ENCODE results near the gene SCG5.

Gene SCG5

DNA sequence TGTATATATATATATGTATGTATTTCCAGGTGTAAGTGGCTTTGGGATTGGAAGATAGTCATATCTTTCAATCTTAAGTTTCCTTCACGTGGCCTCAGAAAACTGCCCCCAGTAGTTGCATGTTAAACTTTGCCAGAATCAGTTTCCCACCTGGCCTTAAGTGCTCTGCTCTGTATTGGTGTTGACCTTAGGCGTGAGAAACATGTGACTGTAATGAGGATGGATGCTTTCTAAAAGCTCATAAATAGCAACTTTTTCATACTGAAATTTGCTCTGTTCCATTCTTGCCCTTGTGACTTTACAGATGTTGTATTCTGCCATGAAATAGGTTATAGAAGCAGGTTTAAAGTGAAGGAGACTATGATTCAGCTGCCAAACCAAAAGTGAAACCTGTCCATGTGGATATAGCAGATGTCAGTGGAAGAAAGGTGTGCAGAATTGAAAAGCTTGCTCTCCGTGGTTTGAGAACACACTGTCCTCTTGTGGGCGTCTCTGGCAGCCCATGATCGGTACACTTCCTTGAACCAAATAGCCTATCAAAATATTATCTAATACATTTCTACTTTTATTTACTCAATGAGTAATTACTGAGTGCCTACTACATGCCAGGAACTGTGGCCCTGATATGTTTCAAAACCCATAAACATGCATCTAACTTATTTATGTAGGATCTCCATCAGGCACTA is 15.8 kb downstream of the SCG5 start:
- H3K4me3 ChIP-seq (ENCODE audit: low read depth in 1 of 2, low read length in 1 of 2), result no peak overlapping the region
- peaks cover 36% of the 10 kb centered on the region for H3K36me3 ChIP-seq
- H3K27me3 ChIP-seq, result no peaks in the 10 kb centered on the region
- no peaks in the 10 kb centered on the region for H3K4me1 ChIP-seq (ENCODE audit: control insufficient read depth in 1 of 2, insufficient read depth in 1 of 2, low read depth in 1 of 2, low read length in 1 of 2)
- H3K9me3 ChIP-seq, result no peaks in the 10 kb centered on the region
- TF ChIP-seq, protein P1, sequence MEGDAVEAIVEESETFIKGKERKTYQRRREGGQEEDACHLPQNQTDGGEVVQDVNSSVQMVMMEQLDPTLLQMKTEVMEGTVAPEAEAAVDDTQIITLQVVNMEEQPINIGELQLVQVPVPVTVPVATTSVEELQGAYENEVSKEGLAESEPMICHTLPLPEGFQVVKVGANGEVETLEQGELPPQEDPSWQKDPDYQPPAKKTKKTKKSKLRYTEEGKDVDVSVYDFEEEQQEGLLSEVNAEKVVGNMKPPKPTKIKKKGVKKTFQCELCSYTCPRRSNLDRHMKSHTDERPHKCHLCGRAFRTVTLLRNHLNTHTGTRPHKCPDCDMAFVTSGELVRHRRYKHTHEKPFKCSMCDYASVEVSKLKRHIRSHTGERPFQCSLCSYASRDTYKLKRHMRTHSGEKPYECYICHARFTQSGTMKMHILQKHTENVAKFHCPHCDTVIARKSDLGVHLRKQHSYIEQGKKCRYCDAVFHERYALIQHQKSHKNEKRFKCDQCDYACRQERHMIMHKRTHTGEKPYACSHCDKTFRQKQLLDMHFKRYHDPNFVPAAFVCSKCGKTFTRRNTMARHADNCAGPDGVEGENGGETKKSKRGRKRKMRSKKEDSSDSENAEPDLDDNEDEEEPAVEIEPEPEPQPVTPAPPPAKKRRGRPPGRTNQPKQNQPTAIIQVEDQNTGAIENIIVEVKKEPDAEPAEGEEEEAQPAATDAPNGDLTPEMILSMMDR (IDR thresholded peaks at IDR 0.05), result no peak
- no peak overlapping the region for H3K27ac ChIP-seq

DNA sequence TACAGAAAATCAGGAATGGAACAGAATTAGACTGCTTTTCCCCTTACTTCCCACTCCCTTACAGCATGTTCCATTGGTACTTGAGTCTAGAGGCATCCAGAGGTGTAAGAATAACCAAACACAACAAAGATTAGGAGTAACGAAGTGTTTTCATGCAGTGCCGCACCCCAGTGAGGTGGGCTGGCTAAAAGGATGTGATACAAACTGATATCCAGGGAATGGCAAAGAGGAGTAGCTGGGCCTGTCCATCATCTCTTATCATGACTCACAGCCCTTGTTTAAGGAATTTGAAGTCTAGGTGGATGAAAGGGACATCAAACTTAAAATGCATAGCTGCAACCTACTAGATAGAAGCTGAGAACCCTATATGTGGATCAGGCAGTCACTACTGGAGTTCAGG is 16.4 kb downstream of the SCG5 start:
- H3K27me3 ChIP-seq, result no peaks in the 10 kb centered on the region
- H3K4me1 ChIP-seq (ENCODE audit: control insufficient read depth in 1 of 2, insufficient read depth in 1 of 2, low read depth in 1 of 2, low read length in 1 of 2), result no peaks in the 10 kb centered on the region
- TF ChIP-seq, protein P1 (IDR thresholded peaks at IDR 0.05), result no peak
- H3K4me3 ChIP-seq (ENCODE audit: low read depth in 1 of 2, low read length in 1 of 2), result no peak overlapping the region
- H3K36me3 ChIP-seq, result peaks cover 36% of the 10 kb centered on the region
- no peaks in the 10 kb centered on the region for H3K9me3 ChIP-seq
- H3K27ac ChIP-seq, result no peak overlapping the region

DNA sequence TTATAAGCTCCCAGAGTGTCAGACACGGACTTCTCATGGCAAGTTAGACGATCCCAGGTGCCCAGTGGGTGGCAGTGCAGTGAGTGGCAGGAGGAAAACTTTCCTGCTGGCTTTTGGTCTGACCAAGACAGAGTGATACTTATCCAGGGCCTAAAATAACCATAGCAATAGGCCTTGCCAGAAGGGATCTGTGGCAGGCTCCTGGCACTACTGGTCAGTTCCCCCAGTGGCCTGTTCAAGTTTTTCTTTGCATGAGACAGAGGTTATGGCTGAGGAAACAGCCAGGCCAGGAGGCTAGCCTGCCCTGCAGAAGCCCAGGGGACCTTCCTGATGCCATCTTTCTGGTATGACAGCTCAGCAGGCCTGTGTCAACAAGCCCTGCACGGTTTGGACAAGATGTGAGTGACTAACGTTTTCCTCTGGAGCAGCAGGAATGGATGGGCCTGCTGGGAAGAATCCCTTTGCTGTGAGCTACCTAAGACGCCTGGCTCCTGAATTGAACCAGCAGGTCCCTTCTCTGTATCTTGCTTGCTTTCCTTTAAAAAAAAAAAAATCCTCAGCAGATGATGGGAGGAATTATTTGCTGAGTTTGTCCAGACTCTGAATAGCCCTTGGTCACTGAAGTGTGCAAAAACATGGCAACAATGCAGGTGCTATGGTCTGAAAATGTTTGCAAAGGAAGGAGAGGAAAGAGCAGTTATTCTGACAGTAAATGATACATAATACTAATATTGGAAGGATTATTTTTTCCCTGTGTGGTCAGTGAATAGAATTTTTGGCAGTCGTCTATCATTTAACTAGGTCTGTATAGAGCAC is 18.0 kb downstream of the SCG5 start:
- peaks cover 26% of the 10 kb centered on the region for H3K36me3 ChIP-seq
- no peak overlapping the region for H3K27ac ChIP-seq

DNA sequence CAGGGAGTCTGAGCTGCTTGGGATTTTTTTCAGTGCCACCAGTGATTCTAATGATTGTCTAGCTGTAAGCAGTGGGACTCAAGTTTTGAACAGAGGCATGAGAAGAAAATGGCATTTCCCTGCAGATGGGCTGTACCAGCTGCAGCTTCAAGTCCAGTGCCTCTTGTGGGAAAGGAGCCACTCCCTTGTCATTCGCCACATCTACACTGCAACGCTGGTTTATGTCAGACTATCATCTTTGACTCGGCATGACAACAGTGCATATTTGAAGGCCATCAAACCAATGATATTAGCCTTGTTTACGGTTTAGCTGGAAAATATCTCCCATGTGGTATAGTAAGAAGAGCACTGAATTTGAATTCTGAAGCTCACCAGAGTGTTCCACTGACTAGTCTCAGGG is 22.2 kb downstream of the SCG5 start:
- TF ChIP-seq, protein P1 (IDR thresholded peaks at IDR 0.05), result no peak
- Histone ChIP-seq H3K4me3 (ENCODE audit: low read depth in 1 of 2, low read length in 1 of 2) (no peak overlapping the region), H3K27ac (no peak overlapping the region), H3K4me1 (ENCODE audit: control insufficient read depth in 1 of 2, insufficient read depth in 1 of 2, low read depth in 1 of 2, low read length in 1 of 2) (no peaks in the 10 kb centered on the region), H3K36me3 (peaks cover 8% of the 10 kb centered on the region), H3K9me3 (no peaks in the 10 kb centered on the region), H3K27me3 (no peaks in the 10 kb centered on the region)

More for the DNA sequence above, 18.0 kb downstream of the SCG5 start:
- no peaks in the 10 kb centered on the region for H3K9me3 ChIP-seq
- TF ChIP-seq, protein P1 (IDR thresholded peaks at IDR 0.05), result no peak
- no peaks in the 10 kb centered on the region for H3K27me3 ChIP-seq
- H3K4me1 ChIP-seq (ENCODE audit: control insufficient read depth in 1 of 2, insufficient read depth in 1 of 2, low read depth in 1 of 2, low read length in 1 of 2), result no peaks in the 10 kb centered on the region
- H3K4me3 ChIP-seq (ENCODE audit: low read depth in 1 of 2, low read length in 1 of 2), result no peak overlapping the region

DNA sequence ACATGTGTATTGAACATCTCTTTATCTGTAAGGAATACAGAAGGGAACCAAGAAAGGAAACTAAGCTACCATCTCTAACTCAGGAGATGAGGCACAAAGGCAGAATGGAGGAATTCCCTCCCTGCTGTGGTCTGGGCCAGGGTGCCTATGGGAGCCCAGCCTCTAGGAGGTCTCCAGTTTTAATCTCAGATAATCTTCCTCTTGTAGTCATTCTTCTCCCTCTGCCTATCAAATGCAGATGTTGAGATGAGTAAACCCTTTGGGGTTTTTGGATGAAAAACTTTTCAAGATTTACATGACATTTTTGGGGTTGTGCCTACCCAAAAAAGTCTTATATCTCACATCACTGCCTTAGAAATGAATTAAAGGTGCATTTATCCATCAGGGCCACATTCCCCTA is 23.3 kb downstream of the SCG5 start:
- Histone ChIP-seq H3K4me3 (ENCODE audit: low read depth in 1 of 2, low read length in 1 of 2) (no peak overlapping the region), H3K27me3 (no peaks in the 10 kb centered on the region), H3K9me3 (no peaks in the 10 kb centered on the region), H3K27ac (no peak overlapping the region), H3K4me1 (ENCODE audit: control insufficient read depth in 1 of 2, insufficient read depth in 1 of 2, low read depth in 1 of 2, low read length in 1 of 2) (no peaks in the 10 kb centered on the region), H3K36me3 (peaks cover 7% of the 10 kb centered on the region)
- TF ChIP-seq, protein P1 (IDR thresholded peaks at IDR 0.05), result no peak
